Bronchial epithelial cell (primary cell): Measurements from ENCODE around the gene PAK1. TPM values are rescaled to one million over a fixed set of nuclear protein-coding genes. Genes with fewer than 3 reads are reported as not detected.

Experiments
- DNase-seq: peaks from one replicate; pipeline ENCODE4 v3.0.0-alpha.2; 2010; ENCODE audit warnings: low read depth
- FAIRE-seq: peaks from 2 replicates; lab custom pipeline; 2011; peaks lifted over from hg19 to GRCh38; lab: Jason Lieb, UNC
- H3K27me3 ChIP-seq: 2 replicates; pipeline ENCODE4 v1.5.1; 2011; ENCODE audit warnings: low read length; ENCODE audit not compliant: control insufficient read depth, insufficient read depth
- H3K36me3 ChIP-seq: 2 replicates; pipeline ENCODE4 v1.5.1; 2011; ENCODE audit warnings: low read length; ENCODE audit not compliant: control insufficient read depth, insufficient read depth
- H3K4me3 ChIP-seq: 2 replicates; pipeline ENCODE4 v1.5.1; 2011; ENCODE audit warnings: mild to moderate bottlenecking, low read depth, low read length, control low read depth
- CTCF ChIP-seq: IDR thresholded peaks from 2 replicates; pipeline ENCODE4 v1.5.1; 2011; ENCODE audit warnings: mild to moderate bottlenecking, moderate library complexity, low read length, control low read depth, inconsistent platforms; ENCODE audit not compliant: insufficient read depth, severe bottlenecking
- total RNA-seq: library from RNA; depleted of rRNA; stranded (reverse); fragments of >200 nt; gene quantifications from 2 replicates; pipeline ENCODE4 v1.2.1, GENCODE V29; 2014

PAK1 gene
- total RNA-seq, 1 donor from 2014 or later: 35.8 TPM

DNA sequence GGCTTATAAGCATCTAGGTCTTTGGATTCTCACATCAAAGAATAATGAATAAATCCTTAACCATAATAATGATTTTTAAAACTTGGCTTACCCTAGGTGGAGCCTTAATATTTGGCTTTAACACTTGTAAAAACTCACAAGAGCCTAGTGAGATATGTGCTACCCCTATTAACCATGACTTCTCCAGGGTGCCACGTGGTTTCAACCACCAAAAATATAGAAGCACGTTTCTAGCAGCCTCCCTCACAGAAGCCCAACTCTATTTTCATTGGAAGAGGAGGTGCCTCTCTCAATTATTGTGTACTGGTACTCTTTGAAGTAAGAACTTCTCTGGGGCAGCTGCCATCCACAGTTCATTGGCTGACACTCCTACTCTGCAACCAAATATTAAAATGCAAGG lies 125.9 kb downstream of the PAK1 start:
- Histone ChIP-seq H3K4me3 (no peak overlapping the region), H3K36me3 (no peaks in the 10 kb centered on the region), H3K27me3 (no peaks in the 10 kb centered on the region)
- FAIRE-seq (no peak), DNase-seq (no peak)
- TF ChIP-seq CTCF: no peak

DNA sequence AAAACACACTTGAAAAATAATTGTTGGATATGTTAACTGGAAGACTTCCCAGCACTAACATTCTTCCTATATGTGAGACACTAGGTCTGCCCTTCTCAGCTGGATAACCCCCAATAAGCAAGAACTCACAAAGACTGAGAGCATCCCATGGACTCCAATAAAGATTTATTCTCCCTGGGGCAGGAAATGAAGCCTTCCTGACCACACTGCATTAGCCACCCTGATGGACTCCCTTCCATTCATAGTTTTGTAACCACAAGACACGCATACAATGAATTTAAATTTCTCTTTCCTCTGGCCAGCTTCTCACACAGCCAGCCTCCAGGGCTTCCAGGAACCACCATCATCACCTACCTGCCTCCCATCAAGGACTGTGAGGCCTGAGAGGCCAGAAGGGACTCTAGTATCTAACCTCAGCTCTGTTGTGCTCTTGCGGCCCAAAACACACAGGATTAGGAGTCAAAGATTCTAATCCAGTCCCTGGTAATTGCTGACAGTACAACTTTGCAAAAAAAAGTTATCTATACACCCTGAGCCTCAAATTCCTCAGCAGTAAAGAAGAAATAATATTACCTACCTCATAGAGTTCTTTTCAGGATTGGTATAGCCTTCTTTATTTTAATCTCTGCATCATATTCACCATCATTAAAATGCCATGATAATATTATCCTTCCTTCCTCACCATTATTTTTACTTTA lies 126.8 kb downstream of the PAK1 start:
- no peak for TF ChIP-seq CTCF
- FAIRE-seq (peak; percentile 32), DNase-seq (no peak)
- H3K36me3 ChIP-seq: no peaks in the 10 kb centered on the region
- no peaks in the 10 kb centered on the region for H3K27me3 ChIP-seq
- no peak overlapping the region for H3K4me3 ChIP-seq

GRCh38 chr11:77345621-77346020 lies 128.3 kb downstream of the PAK1 start:
- no peak for DNase-seq
- no peak for TF ChIP-seq CTCF
- no peak for FAIRE-seq
- Histone ChIP-seq H3K4me3 (no peak overlapping the region), H3K27me3 (no peaks in the 10 kb centered on the region), H3K36me3 (no peaks in the 10 kb centered on the region)

DNA sequence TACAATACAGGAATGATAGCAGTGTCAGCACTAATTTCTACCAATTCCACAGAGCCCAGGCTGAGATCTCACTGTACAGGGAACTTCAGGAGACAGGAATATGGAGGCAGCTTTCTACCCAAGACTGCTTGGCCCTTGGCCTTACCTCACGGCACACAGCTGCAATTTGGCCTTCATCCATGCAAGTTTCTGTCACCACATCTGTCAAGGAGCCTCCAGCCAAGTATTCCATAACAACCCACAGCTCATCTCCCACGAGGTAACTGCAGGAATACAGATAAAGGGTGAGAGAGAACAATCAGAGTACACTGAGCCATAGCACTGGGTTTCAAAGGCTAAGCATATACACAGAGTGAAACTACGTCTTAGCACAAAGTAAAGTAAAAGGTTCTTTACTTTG lies 133.4 kb downstream of the PAK1 start:
- FAIRE-seq: no peak
- no peak for DNase-seq
- no peaks in the 10 kb centered on the region for H3K27me3 ChIP-seq
- H3K36me3 ChIP-seq: no peaks in the 10 kb centered on the region
- TF ChIP-seq CTCF: no peak
- no peak overlapping the region for H3K4me3 ChIP-seq

GRCh38 chr11:77332259-77332658 lies 141.6 kb downstream of the PAK1 start:
- no peak for DNase-seq
- Histone ChIP-seq H3K36me3 (peaks cover 5% of the 10 kb centered on the region), H3K27me3 (no peaks in the 10 kb centered on the region), H3K4me3 (no peak overlapping the region)
- TF ChIP-seq CTCF: no peak
- no peak for FAIRE-seq

GRCh38 chr11:77325159-77325558 lies 148.7 kb downstream of the PAK1 start:
- DNase-seq: no peak
- no peak for TF ChIP-seq CTCF
- peaks cover 1% of the 10 kb centered on the region for H3K36me3 ChIP-seq
- H3K4me3 ChIP-seq: no peak overlapping the region
- FAIRE-seq: no peak
- H3K27me3 ChIP-seq: no peaks in the 10 kb centered on the region
